Hepatocyte (in vitro differentiated cells): ENCODE measurements around the gene KCNQ4. TPM values are rescaled to one million over a fixed set of nuclear protein-coding genes. Genes with fewer than 3 reads are reported as not detected.

Experiments
- DNase-seq: peaks from one replicate; pipeline ENCODE4 v3.0.0-alpha.2; 2016; ENCODE audit warnings: low spot score
- H2AFZ ChIP-seq: fragments of 200-600 bp; sonication (generic); 2 replicates; pipeline ENCODE4 v1.6.0; 2016; ENCODE audit warnings: antibody characterized with exemption, mild to moderate bottlenecking
- H3K27ac ChIP-seq: fragments of 200-600 bp; sonication (generic); 2 replicates; pipeline ENCODE4 v1.5.1; 2016; ENCODE audit warnings: mild to moderate bottlenecking
- H3K27me3 ChIP-seq: fragments of 200-600 bp; sonication (generic); 2 replicates; pipeline ENCODE4 v1.6.1; 2016
- H3K36me3 ChIP-seq: fragments of 200-600 bp; sonication (generic); replicated peaks from 2 replicates; pipeline ENCODE4 v1.5.1; 2016; ENCODE audit warnings: low read depth; ENCODE audit not compliant: insufficient read depth
- H3K4me1 ChIP-seq: fragments of 200-600 bp; sonication (generic); 2 replicates; pipeline ENCODE4 v1.5.1; 2016; ENCODE audit warnings: mild to moderate bottlenecking, moderate library complexity; ENCODE audit not compliant: insufficient read depth
- H3K4me2 ChIP-seq: fragments of 200-600 bp; sonication (generic); 2 replicates; pipeline ENCODE4 v1.6.0; 2016
- H3K4me3 ChIP-seq: fragments of 200-600 bp; sonication (generic); 2 replicates; pipeline ENCODE4 v1.5.1; 2016; ENCODE audit warnings: mild to moderate bottlenecking
- H3K79me2 ChIP-seq: fragments of 200-600 bp; sonication (generic); 2 replicates; pipeline ENCODE4 v1.6.0; 2017; ENCODE audit warnings: mild to moderate bottlenecking
- H3K9me2 ChIP-seq: fragments of 200-600 bp; sonication (generic); replicated peaks from 2 replicates; pipeline ENCODE4 v1.6.0; 2017; ENCODE audit warnings: mild to moderate bottlenecking; ENCODE audit not compliant: insufficient read depth
- H3K9me3 ChIP-seq: fragments of 200-600 bp; sonication (generic); 2 replicates; pipeline ENCODE4 v1.5.1; 2016; ENCODE audit warnings: low read depth, mild to moderate bottlenecking
- H4K20me1 ChIP-seq: fragments of 200-600 bp; sonication (generic); 2 replicates; pipeline ENCODE4 v1.6.0; 2016; ENCODE audit warnings: mild to moderate bottlenecking; ENCODE audit not compliant: insufficient read depth, poor library complexity, severe bottlenecking
- CTCF ChIP-seq: fragments of 200-600 bp; sonication (generic); IDR thresholded peaks from 2 replicates; pipeline ENCODE4 v1.5.1; 2016; ENCODE audit warnings: antibody characterized with exemption, mild to moderate bottlenecking; ENCODE audit not compliant: poor library complexity
- EZH2 ChIP-seq: fragments of 200-600 bp; sonication (generic); IDR thresholded peaks from 2 replicates; pipeline ENCODE4 v1.6.1; 2016; ENCODE audit warnings: antibody characterized with exemption, mild to moderate bottlenecking, borderline replicate concordance
- EZH2phosphoT487 ChIP-seq: fragments of 200-600 bp; sonication (generic); IDR thresholded peaks from one replicate; pipeline ENCODE4 v1.6.1; 2018; ENCODE audit warnings: antibody characterized with exemption, mild to moderate bottlenecking, low read depth, moderate library complexity; ENCODE audit not compliant: unreplicated experiment, severe bottlenecking
- WGBS: methylation state at CpG from one replicate; pipeline ENCODE4 v1.1.6; 2016; ENCODE audit warnings: low lambda C conversion rate; ENCODE audit errors: missing lambda C conversion rate; 5-methylcytosine and 5-hydroxymethylcytosine counted together
- polyA plus RNA-seq: library from polyadenylated mRNA; unstranded; fragments of >200 nt; fragmentation: Nextera tagmentation; extraction: Ambion mirVana; gene quantifications from 2 replicates; pipeline ENCODE4 v1.2.1, GENCODE V29; 2016
- total RNA-seq: library from RNA; depleted of rRNA; stranded (reverse); fragments of >200 nt; gene quantifications from 2 replicates; pipeline ENCODE4 v1.2.3, GENCODE V29; 2014

The KCNQ4 gene
- total and polyA plus RNA-seq, 2 experiments from 2014 or later = not detected

GRCh38 chr1:40836283-40836682 is 52.7 kb downstream of the KCNQ4 start:
- H4K20me1 ChIP-seq = no peaks in the 10 kb centered on the region
- H3K27ac ChIP-seq = no peak overlapping the region
- no peaks in the 10 kb centered on the region for H3K27me3 ChIP-seq
- H3K79me2 ChIP-seq = no peaks in the 10 kb centered on the region
- H3K9me2 ChIP-seq = no peaks in the 10 kb centered on the region
- H3K4me2 ChIP-seq = no peak overlapping the region
- DNase-seq = no peak
- no peaks in the 10 kb centered on the region for H3K9me3 ChIP-seq
- no peak overlapping the region for H3K4me3 ChIP-seq
- 85% methylated on average over 4 of the region's 4 CpGs for WGBS
- no peaks in the 10 kb centered on the region for H3K4me1 ChIP-seq
- no peak overlapping the region for H2AFZ ChIP-seq
- no peak for TF ChIP-seq EZH2phosphoT487
- no peak for TF ChIP-seq EZH2
- TF ChIP-seq CTCF = no peak
- no peaks in the 10 kb centered on the region for H3K36me3 ChIP-seq

GRCh38 chr1:40837601-40838000 is 54.0 kb downstream of the KCNQ4 start:
- Histone ChIP-seq H3K9me3 (no peaks in the 10 kb centered on the region), H3K27ac (no peak overlapping the region), H2AFZ (no peak overlapping the region), H3K4me1 (no peaks in the 10 kb centered on the region), H3K4me3 (no peak overlapping the region), H3K9me2 (no peaks in the 10 kb centered on the region), H3K79me2 (no peaks in the 10 kb centered on the region), H3K27me3 (no peaks in the 10 kb centered on the region), H4K20me1 (no peaks in the 10 kb centered on the region), H3K4me2 (no peak overlapping the region), H3K36me3 (no peaks in the 10 kb centered on the region)
- TF ChIP-seq EZH2 (no peak), EZH2phosphoT487 (no peak), CTCF (no peak)
- DNase-seq = no peak
- over 99% methylated on average over 16 of the region's 24 CpGs for WGBS

GRCh38 chr1:40838045-40838979 is 54.7 kb downstream of the KCNQ4 start:
- H3K9me2 ChIP-seq = no peaks in the 10 kb centered on the region
- H2AFZ ChIP-seq = no peak overlapping the region
- no peak overlapping the region for H3K27ac ChIP-seq
- no peak overlapping the region for H3K4me2 ChIP-seq
- H3K27me3 ChIP-seq = no peaks in the 10 kb centered on the region
- no peaks in the 10 kb centered on the region for H4K20me1 ChIP-seq
- no peak for TF ChIP-seq EZH2
- no peak for TF ChIP-seq EZH2phosphoT487
- no peak for TF ChIP-seq CTCF
- H3K79me2 ChIP-seq = no peaks in the 10 kb centered on the region
- 97% methylated on average over 45 of the region's 60 CpGs for whole genome bisulfite sequencing
- no peaks in the 10 kb centered on the region for H3K4me1 ChIP-seq
- no peak for DNase-seq
- H3K36me3 ChIP-seq = no peaks in the 10 kb centered on the region
- no peaks in the 10 kb centered on the region for H3K9me3 ChIP-seq
- no peak overlapping the region for H3K4me3 ChIP-seq
